Muscle layer of duodenum (tissue), 2 donors: ENCODE data around the gene KLHL13.
A peak's percentile ranks its signal among the peaks of the same experiment; 100 is the strongest.

Source experiments
- H3K27ac ChIP-seq: one replicate; pipeline ENCODE4 v1.7.0; 2013; ENCODE audit warnings: mild to moderate bottlenecking, low read length
- H3K27me3 ChIP-seq: one replicate; pipeline ENCODE4 v1.7.0; 2013; ENCODE audit warnings: low read depth, mild to moderate bottlenecking, control low read depth, low read length
- H3K36me3 ChIP-seq, 2 donors: one replicate each; pipeline ENCODE4 v1.7.0; 2013; ENCODE audit warnings: low read length in 2 of 2, control low read depth in 1 of 2, mild to moderate bottlenecking in 1 of 2; ENCODE audit not compliant: insufficient read depth in 2 of 2, control insufficient read depth in 1 of 2
- H3K4me1 ChIP-seq, 2 donors: one replicate each; pipeline ENCODE4 v1.7.0; 2013; ENCODE audit warnings: low read length in 2 of 2, mild to moderate bottlenecking in 2 of 2, control low read depth in 1 of 2, moderate library complexity in 1 of 2; ENCODE audit not compliant: insufficient read depth in 2 of 2, control insufficient read depth in 1 of 2
- H3K4me3 ChIP-seq, 2 donors: one replicate each; pipeline ENCODE4 v1.7.0; 2013; ENCODE audit warnings: low read length in 2 of 2, low read depth in 1 of 2, mild to moderate bottlenecking in 1 of 2
- H3K9me3 ChIP-seq, 2 donors: one replicate each; pipeline ENCODE4 v1.7.0; 2013; ENCODE audit warnings: low read length in 2 of 2, control low read depth in 1 of 2, mild to moderate bottlenecking in 1 of 2; ENCODE audit not compliant: control insufficient read depth in 1 of 2
- donor health status: healthy.

The KLHL13 gene

GRCh38 chrX:117989512-117989911 is 127.1 kb downstream of the KLHL13 start:
- Histone ChIP-seq H3K27ac (no peak overlapping the region), H3K36me3 (no peaks in the 10 kb centered on the region), H3K27me3 (no peaks in the 10 kb centered on the region)

GRCh38 chrX:117987373-117987772 is 129.2 kb downstream of the KLHL13 start:
- Histone ChIP-seq H3K27ac (no peak overlapping the region), H3K4me3 (no peak overlapping the region), H3K27me3 (no peaks in the 10 kb centered on the region), H3K36me3 (no peaks in the 10 kb centered on the region), H3K4me1 (peaks cover 0 to 9% of the 10 kb centered on the region in 2 donors), H3K9me3 (no peaks in the 10 kb centered on the region)

More at GRCh38 chrX:117989512-117989911, 127.1 kb downstream of the KLHL13 start:
- H3K9me3 ChIP-seq = no peaks in the 10 kb centered on the region
- H3K4me3 ChIP-seq = no peak overlapping the region
- peaks cover 0 to 4% of the 10 kb centered on the region in 2 donors for H3K4me1 ChIP-seq

GRCh38 chrX:117985241-117985640 is 131.4 kb downstream of the KLHL13 start:
- Histone ChIP-seq H3K36me3 (no peaks in the 10 kb centered on the region), H3K4me3 (no peak overlapping the region)

GRCh38 chrX:117982694-117983392 is 133.8 kb downstream of the KLHL13 start:
- Histone ChIP-seq H3K27ac (no peak overlapping the region), H3K4me3 (no peak overlapping the region), H3K4me1 (peaks cover 0 to 5% of the 10 kb centered on the region in 2 donors), H3K36me3 (no peaks in the 10 kb centered on the region), H3K27me3 (no peaks in the 10 kb centered on the region), H3K9me3 (no peaks in the 10 kb centered on the region)

More at GRCh38 chrX:117985241-117985640, 131.4 kb downstream of the KLHL13 start:
- Histone ChIP-seq H3K4me1 (peaks cover 0 to 5% of the 10 kb centered on the region in 2 donors), H3K27ac (no peak overlapping the region), H3K27me3 (no peaks in the 10 kb centered on the region), H3K9me3 (no peaks in the 10 kb centered on the region)

GRCh38 chrX:117978402-117978801 is 138.2 kb downstream of the KLHL13 start:
- no peaks in the 10 kb centered on the region for H3K27me3 ChIP-seq
- H3K4me1 ChIP-seq = peaks cover 0 to 5% of the 10 kb centered on the region in 2 donors
- no peak overlapping the region for H3K27ac ChIP-seq
- no peaks in the 10 kb centered on the region for H3K36me3 ChIP-seq
- no peaks in the 10 kb centered on the region for H3K9me3 ChIP-seq
- no peak overlapping the region for H3K4me3 ChIP-seq

GRCh38 chrX:117977526-117977925 is 139.1 kb downstream of the KLHL13 start:
- Histone ChIP-seq H3K4me1 (peaks cover 0 to 4% of the 10 kb centered on the region in 2 donors), H3K36me3 (no peaks in the 10 kb centered on the region), H3K27me3 (no peaks in the 10 kb centered on the region), H3K4me3 (no peak overlapping the region), H3K9me3 (no peaks in the 10 kb centered on the region), H3K27ac (no peak overlapping the region)

GRCh38 chrX:117973110-117973807 is 143.4 kb downstream of the KLHL13 start:
- Histone ChIP-seq H3K9me3 (no peaks in the 10 kb centered on the region), H3K27ac (no peak overlapping the region), H3K4me3 (peak overlapping the region; percentile 23 to 51), H3K27me3 (no peaks in the 10 kb centered on the region), H3K4me1 (peaks cover 0 to 4% of the 10 kb centered on the region in 2 donors), H3K36me3 (no peaks in the 10 kb centered on the region)

GRCh38 chrX:117972711-117973109 is 143.9 kb downstream of the KLHL13 start:
- Histone ChIP-seq H3K4me1 (peaks cover 0 to 4% of the 10 kb centered on the region in 2 donors), H3K9me3 (no peaks in the 10 kb centered on the region), H3K27me3 (no peaks in the 10 kb centered on the region), H3K4me3 (peak overlapping the region; percentile 23 to 51), H3K36me3 (no peaks in the 10 kb centered on the region), H3K27ac (no peak overlapping the region)

- Histone ChIP-seq H3K27ac (no peak overlapping the region), H3K36me3 (no peaks in the 10 kb centered on the region), H3K4me1 (peaks cover 0 to 4% of the 10 kb centered on the region in 2 donors), H3K9me3 (no peaks in the 10 kb centered on the region), H3K27me3 (no peaks in the 10 kb centered on the region), H3K4me3 (no peak overlapping the region)
These were observed 146.8 kb downstream of the KLHL13 start for GRCh38 chrX:117969782-117970181.

- no peaks in the 10 kb centered on the region for H3K36me3 ChIP-seq
- H3K27ac ChIP-seq = no peak overlapping the region
- no peaks in the 10 kb centered on the region for H3K9me3 ChIP-seq
- H3K4me1 ChIP-seq = peaks cover 0 to 4% of the 10 kb centered on the region in 2 donors
- H3K4me3 ChIP-seq = no peak overlapping the region
- no peaks in the 10 kb centered on the region for H3K27me3 ChIP-seq
These were observed 147.3 kb downstream of the KLHL13 start for GRCh38 chrX:117969328-117969727.

GRCh38 chrX:117959045-117959444 is 157.6 kb downstream of the KLHL13 start:
- no peak overlapping the region for H3K27ac ChIP-seq
- H3K27me3 ChIP-seq = no peaks in the 10 kb centered on the region
- no peaks in the 10 kb centered on the region for H3K9me3 ChIP-seq
- H3K36me3 ChIP-seq = no peaks in the 10 kb centered on the region
- H3K4me1 ChIP-seq = no peaks in the 10 kb centered on the region
- no peak overlapping the region for H3K4me3 ChIP-seq
